BJ (cell line): Measurements from ENCODE around the gene LRBA. TPM values are rescaled to one million over a fixed set of nuclear protein-coding genes. Genes with fewer than 3 reads are reported as not detected.
"Not testable (repeated sequence)": the region's sequence is repeated elsewhere in the genome, so short reads cannot be mapped to it uniquely, and the experiment has no call there.

ENCODE experiments used
- CTCF ChIA-PET: fragments of 350-600 bp; formaldehyde crosslinking; extraction: SDS; loops from one replicate; lab custom pipeline; 2021; ENCODE audit warnings: antibody characterized with exemption, inconsistent platforms; lab: Yijun Ruan, JAX
- POLR2A ChIA-PET: fragments of 300-600 bp; sonication (Branson Sonifier 250); formaldehyde crosslinking; extraction: SDS; loops from one replicate; lab custom pipeline; 2021; ENCODE audit warnings: antibody characterized with exemption; lab: Charles Lee
- DNase-seq: peaks from one replicate; pipeline ENCODE4 v3.0.0-alpha.2; 2011; ENCODE audit warnings: low read depth
- H3K27me3 ChIP-seq: 2 replicates; pipeline ENCODE4 v1.6.0; 2011; ENCODE audit warnings: low read length; ENCODE audit not compliant: control insufficient read depth, insufficient read depth
- H3K36me3 ChIP-seq: 2 replicates; pipeline ENCODE4 v1.5.1; 2011; ENCODE audit warnings: low read length; ENCODE audit not compliant: control insufficient read depth, insufficient read depth
- H3K4me3 ChIP-seq: 2 replicates; pipeline ENCODE4 v1.5.1; 2011; ENCODE audit warnings: low read depth, mild to moderate bottlenecking, control low read depth, low read length
- polyA plus RNA-seq: library from polyadenylated mRNA; depleted of rRNA; stranded (reverse); fragments of >200 nt; gene quantifications from 2 replicates; pipeline ENCODE4 v1.2.3, GENCODE V29; 2011
- TF ChIP-seq, protein P1 (sequence below): IDR thresholded peaks from 2 replicates; pipeline ENCODE4 v1.5.1; 2011; ENCODE audit warnings: low read depth, mild to moderate bottlenecking, control low read depth, inconsistent platforms, low read length, moderate library complexity; ENCODE audit not compliant: insufficient read depth

Gene LRBA
- polyA plus RNA-seq, 1 experiment, result 8.2 TPM

- TF ChIP-seq, protein P1, sequence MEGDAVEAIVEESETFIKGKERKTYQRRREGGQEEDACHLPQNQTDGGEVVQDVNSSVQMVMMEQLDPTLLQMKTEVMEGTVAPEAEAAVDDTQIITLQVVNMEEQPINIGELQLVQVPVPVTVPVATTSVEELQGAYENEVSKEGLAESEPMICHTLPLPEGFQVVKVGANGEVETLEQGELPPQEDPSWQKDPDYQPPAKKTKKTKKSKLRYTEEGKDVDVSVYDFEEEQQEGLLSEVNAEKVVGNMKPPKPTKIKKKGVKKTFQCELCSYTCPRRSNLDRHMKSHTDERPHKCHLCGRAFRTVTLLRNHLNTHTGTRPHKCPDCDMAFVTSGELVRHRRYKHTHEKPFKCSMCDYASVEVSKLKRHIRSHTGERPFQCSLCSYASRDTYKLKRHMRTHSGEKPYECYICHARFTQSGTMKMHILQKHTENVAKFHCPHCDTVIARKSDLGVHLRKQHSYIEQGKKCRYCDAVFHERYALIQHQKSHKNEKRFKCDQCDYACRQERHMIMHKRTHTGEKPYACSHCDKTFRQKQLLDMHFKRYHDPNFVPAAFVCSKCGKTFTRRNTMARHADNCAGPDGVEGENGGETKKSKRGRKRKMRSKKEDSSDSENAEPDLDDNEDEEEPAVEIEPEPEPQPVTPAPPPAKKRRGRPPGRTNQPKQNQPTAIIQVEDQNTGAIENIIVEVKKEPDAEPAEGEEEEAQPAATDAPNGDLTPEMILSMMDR, result no peak
- Histone ChIP-seq H3K36me3 (no peaks in the 10 kb centered on the region), H3K4me3 (no peak overlapping the region), H3K27me3 (no peaks in the 10 kb centered on the region)
- POLR2A ChIA-PET, result no interaction called here
- CTCF ChIA-PET, result interaction anchor here (0.8 kb wide), 1 partner anchor 94 kb away, joined by 3 read pairs; no protein-coding TSS in a partner anchor
- no peak for DNase-seq
Measured at GRCh38 chr4:151004222-151004621, 10.9 kb downstream of the LRBA start.

DNA sequence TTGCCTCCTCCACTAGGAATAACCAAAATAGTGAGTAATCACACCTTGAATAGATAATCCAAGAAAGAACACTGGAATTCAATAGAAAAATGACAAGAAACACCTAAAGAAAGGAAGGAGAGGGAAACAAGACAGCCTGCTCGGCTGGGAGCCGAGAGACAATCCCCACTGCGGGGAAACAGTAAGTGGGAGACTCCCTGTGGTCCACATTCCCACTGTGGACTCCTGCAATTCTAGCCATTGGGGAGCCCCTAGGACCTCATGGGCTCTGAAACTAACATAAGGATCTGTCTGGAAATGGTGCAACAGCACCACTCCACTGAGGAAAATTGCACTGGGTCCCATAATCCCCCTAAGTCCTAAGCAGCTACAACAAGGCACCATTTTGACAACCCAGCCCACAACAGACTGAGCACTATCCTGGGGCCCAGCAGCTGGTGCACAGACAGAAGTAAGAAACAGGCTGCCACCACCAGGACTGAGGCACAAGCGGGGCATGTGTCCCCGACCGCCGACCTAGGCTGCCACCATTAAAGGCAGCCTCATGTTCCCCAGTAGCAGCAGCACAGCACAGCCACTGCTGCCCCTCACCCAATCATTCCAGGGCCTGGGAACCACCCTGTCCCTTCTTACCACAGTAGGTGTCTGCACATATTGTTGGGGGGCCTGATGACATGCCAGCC, 14.2 kb downstream of the LRBA start:
- H3K36me3 ChIP-seq, result no peaks in the 10 kb centered on the region
- no peak for DNase-seq
- ChIA-PET CTCF (no interaction called here), POLR2A (no interaction called here)
- TF ChIP-seq, protein P1, result no peak
- no peaks in the 10 kb centered on the region for H3K27me3 ChIP-seq
- no peak overlapping the region for H3K4me3 ChIP-seq

GRCh38 chr4:150999086-150999485, 16.0 kb downstream of the LRBA start:
- DNase-seq, result no peak
- TF ChIP-seq, protein P1, result no peak
- POLR2A ChIA-PET, result no interaction called here

GRCh38 chr4:150997141-150997540, 17.9 kb downstream of the LRBA start:
- CTCF ChIA-PET, result interaction anchor here (0.6 kb wide), 1 partner anchor 93 kb away, joined by 3 read pairs; no protein-coding TSS in a partner anchor
- Histone ChIP-seq H3K27me3 (no peaks in the 10 kb centered on the region), H3K4me3 (no peak overlapping the region), H3K36me3 (no peaks in the 10 kb centered on the region)
- POLR2A ChIA-PET, result no interaction called here
- no peak for DNase-seq
- TF ChIP-seq, protein P1, result no peak

More at GRCh38 chr4:150999086-150999485, 16.0 kb downstream of the LRBA start:
- CTCF ChIA-PET, result no interaction called here
- Histone ChIP-seq H3K27me3 (no peaks in the 10 kb centered on the region), H3K4me3 (no peak overlapping the region), H3K36me3 (no peaks in the 10 kb centered on the region)

DNA sequence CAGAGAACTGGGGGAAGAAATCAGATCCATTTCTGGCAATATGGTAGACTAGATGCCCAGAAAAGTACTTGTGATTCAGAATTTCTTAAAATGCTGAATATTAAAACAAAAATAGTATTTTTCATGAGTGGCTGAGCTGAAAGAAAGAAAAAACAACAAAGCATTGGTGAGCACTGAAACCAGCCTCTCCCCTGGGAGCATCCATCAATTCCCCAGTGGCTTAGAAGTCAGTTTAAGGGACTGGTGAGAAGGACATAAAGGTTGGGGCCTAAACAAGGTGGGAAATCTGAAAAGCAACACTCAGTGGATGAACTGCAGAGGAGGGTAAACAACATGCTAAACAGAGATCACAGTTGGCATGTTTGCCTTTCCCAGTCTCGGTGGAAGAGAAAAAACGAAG, 20.4 kb downstream of the LRBA start:
- Histone ChIP-seq H3K27me3 (no peaks in the 10 kb centered on the region), H3K36me3 (no peaks in the 10 kb centered on the region), H3K4me3 (no peak overlapping the region)
- CTCF ChIA-PET, result no interaction called here
- POLR2A ChIA-PET, result no interaction called here
- TF ChIP-seq, protein P1, result no peak
- no peak for DNase-seq

DNA sequence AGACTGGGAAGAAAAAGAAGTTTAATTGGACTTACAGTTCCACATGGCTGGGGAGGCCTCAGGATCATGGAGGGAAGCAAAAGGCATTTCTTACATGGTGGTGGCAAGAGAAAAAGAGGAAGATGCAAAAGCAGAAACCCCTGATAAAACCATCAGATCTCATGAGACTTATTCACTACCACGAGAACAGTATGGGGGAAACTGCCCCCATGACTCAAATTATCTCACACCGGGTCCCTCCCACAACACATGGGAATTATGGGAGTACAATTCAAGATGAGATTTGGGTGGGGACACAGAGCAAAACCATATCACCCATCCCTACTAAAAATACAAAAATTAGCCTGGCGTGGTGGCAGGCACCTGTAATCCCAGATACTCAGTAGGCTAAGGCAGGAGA, 21.5 kb downstream of the LRBA start:
- POLR2A ChIA-PET, CTCF ChIA-PET, H3K27me3 ChIP-seq, H3K4me3 ChIP-seq, H3K36me3 ChIP-seq, DNase-seq: not testable (repeated sequence)
